Esophagus squamous epithelium (tissue), 5 donors: ENCODE measurements around the gene DLD. TPM values are rescaled to one million over a fixed set of nuclear protein-coding genes. Genes with fewer than 3 reads are reported as not detected.
A peak's percentile ranks its signal among the peaks of the same experiment; 100 is the strongest.

Source experiments
- DNase-seq: peaks from one replicate; lab custom pipeline; 2025; lab: John Stamatoyannopoulos, UW
- H3K27ac ChIP-seq, 4 donors: fragments of 200-600 bp; sonication (generic); one replicate each; pipeline ENCODE4 v1.5.1; 2016 to 2019; ENCODE audit warnings: mild to moderate bottlenecking in 1 of 4
- H3K27me3 ChIP-seq, 4 donors: fragments of 200-600 bp; sonication (generic); 1 replicate in 3 of 4; 2 replicates in 1 of 4; pipeline versions ENCODE4 v1.5.1 to v1.6.0; 2017 to 2021; ENCODE audit warnings: antibody characterized with exemption in 1 of 4
- H3K36me3 ChIP-seq, 3 donors: fragments of 200-600 bp; sonication (generic); one replicate each; pipeline ENCODE4 v1.5.1; 2016 to 2019
- H3K4me1 ChIP-seq, 3 donors: fragments of 200-600 bp; sonication (generic); one replicate each; pipeline ENCODE4 v1.5.1; 2017 to 2019
- H3K4me3 ChIP-seq, 4 donors: fragments of 200-600 bp; sonication (generic); 1 replicate in 3 of 4; 2 replicates in 1 of 4; pipeline ENCODE4 v1.5.1; 2016 to 2019; ENCODE audit warnings: mild to moderate bottlenecking in 2 of 4, moderate library complexity in 1 of 4
- H3K9me3 ChIP-seq, 3 donors: fragments of 200-600 bp; sonication (generic); one replicate each; pipeline ENCODE4 v1.5.1; 2016 to 2019
- POLR2A ChIP-seq, 4 donors: fragments of 450-650 bp; IDR thresholded peaks; one replicate each; pipeline ENCODE4 v1.6.1; 2017; ENCODE audit warnings: antibody characterized with exemption in 4 of 4, mild to moderate bottlenecking in 4 of 4, moderate library complexity in 3 of 4
- WGBS, 2 donors: methylation state at CpG; one replicate each; pipeline ENCODE4 v1.1.5; 2018; 5-methylcytosine and 5-hydroxymethylcytosine counted together
- intact Hi-C: fragments of 100-400 bp; cut with DNase I; formaldehyde crosslinking; loops from one replicate; pipeline ENCODE4 v1.15.0; 2022
- total RNA-seq, 4 donors: library from RNA; depleted of rRNA; stranded (reverse); fragments of >200 nt; gene quantifications; one replicate each; pipeline ENCODE4 v1.1.0, GENCODE V29; 2016
- TF ChIP-seq, protein P1 (sequence below), 6 experiments: fragments of 450-650 bp in 4 of 6; fragments of 200-600 bp in 2 of 6; sonication (generic) in 2 of 6; IDR thresholded peaks; one replicate each; pipeline ENCODE4 v1.5.1; 2016 to 2019; ENCODE audit warnings: antibody characterized with exemption in 6 of 6, mild to moderate bottlenecking in 4 of 6, moderate library complexity in 4 of 6
- donor health status: DM: yes; HTN: yes; CAD: no.

Gene DLD
- total RNA-seq, 4 donors from 2014 or later, result 48.6 to 132 (median 72.7) TPM

DNA sequence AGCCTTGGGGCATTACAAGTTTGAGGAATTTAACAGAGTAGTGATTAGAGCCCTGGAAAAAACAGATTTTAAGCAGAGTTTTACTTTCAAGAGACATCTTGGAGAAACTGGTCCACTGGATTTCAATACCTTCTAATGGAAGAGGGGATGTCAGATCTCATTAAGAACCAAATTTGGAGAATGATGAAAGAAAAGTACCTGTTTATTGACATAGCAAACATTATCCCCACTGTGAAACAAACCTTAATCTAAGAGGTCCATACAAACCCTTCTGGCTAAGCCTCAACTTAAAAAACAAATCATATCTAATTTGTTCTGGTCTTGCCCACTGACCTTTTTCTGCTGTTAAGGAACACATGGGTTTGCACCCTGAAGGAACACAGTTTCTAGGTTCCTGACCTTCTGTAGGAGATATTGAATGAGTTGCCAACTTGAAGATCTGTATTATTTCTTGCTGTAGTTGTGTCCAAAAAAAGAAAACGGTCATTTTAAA is 58.5 kb downstream of the DLD start:
- no peak for DNase-seq
- Histone ChIP-seq H3K27ac (peak overlapping the region in 2 of 4 donors; percentile 10 to 48), H3K4me3 (no peak overlapping the region), H3K4me1 (peaks cover 0 to 26% (median 5%) of the 10 kb centered on the region in 3 donors), H3K27me3 (no peaks in the 10 kb centered on the region), H3K36me3 (peaks cover 4 to 73% (median 11%) of the 10 kb centered on the region in 3 donors), H3K9me3 (no peaks in the 10 kb centered on the region)
- intact Hi-C loops, result no loop called here
- WGBS, 2 donors, result 69 to 88% methylated on average over 1 of the region's 1 CpG
- TF ChIP-seq, protein P1, sequence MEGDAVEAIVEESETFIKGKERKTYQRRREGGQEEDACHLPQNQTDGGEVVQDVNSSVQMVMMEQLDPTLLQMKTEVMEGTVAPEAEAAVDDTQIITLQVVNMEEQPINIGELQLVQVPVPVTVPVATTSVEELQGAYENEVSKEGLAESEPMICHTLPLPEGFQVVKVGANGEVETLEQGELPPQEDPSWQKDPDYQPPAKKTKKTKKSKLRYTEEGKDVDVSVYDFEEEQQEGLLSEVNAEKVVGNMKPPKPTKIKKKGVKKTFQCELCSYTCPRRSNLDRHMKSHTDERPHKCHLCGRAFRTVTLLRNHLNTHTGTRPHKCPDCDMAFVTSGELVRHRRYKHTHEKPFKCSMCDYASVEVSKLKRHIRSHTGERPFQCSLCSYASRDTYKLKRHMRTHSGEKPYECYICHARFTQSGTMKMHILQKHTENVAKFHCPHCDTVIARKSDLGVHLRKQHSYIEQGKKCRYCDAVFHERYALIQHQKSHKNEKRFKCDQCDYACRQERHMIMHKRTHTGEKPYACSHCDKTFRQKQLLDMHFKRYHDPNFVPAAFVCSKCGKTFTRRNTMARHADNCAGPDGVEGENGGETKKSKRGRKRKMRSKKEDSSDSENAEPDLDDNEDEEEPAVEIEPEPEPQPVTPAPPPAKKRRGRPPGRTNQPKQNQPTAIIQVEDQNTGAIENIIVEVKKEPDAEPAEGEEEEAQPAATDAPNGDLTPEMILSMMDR (IDR thresholded peaks at IDR 0.05), result no peak
- no peak for TF ChIP-seq POLR2A (IDR thresholded peaks at IDR 0.05)

DNA sequence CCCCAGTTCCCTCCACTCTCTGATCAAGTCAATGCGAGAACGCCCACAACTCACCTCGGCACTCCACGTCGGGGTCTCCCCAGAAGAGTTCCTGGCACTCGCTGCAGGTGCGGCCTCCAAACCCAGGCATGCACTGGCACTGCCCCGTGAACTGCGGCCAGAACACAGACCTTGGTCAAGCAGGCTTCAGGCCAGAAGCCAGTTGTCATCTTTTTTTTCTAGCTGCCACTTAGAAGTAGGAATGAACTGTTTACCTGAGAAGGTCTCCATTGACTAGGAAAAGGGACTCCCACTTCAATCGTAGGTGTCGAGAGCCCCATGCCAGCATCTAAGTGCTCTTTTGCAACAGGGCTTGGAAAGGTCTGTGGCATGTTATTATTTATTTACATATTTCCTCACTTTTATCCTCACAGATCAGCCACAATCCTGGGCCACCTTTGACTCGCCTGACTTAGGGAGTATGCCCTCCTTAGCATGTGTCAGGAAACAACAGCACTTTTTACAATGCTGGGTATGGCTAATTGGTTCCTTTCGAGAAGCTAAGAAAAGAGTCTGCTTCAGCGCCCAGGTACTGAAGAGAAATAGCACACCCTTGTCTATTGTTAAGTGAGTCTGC is 60.3 kb downstream of the DLD start:
- peaks cover 0 to 26% (median 5%) of the 10 kb centered on the region in 3 donors for H3K4me1 ChIP-seq
- peaks cover 4 to 79% (median 17%) of the 10 kb centered on the region in 3 donors for H3K36me3 ChIP-seq
- DNase-seq, result no peak
- H3K27ac ChIP-seq, result no peak overlapping the region
- intact Hi-C loops, result no loop called here
- 90 to 91% methylated on average over 11 to 14 of the region's 14 CpGs for WGBS, 2 donors
- no peaks in the 10 kb centered on the region for H3K9me3 ChIP-seq
- TF ChIP-seq, protein P1 (IDR thresholded peaks at IDR 0.05), result no peak
- no peak for TF ChIP-seq POLR2A (IDR thresholded peaks at IDR 0.05)
- H3K4me3 ChIP-seq, result no peak overlapping the region
- H3K27me3 ChIP-seq, result no peaks in the 10 kb centered on the region

DNA sequence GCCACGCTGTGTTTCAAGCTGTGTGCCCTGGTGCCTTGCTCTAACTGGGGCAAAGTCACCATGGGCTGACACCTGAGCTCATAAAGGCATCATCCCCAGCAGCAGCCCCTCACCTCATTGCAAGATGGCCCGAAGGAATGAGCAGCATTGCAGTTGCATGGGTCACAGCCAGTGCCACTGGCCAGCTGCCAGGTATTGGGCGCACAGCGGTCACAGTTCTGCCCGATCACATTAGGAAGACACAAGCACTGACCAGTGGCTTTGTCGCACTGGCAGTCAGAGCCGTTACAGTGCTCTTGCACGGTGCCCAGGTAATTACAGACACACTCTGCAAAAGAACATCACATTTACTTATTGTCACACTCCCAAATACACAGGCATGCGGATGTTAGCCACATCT is 60.9 kb downstream of the DLD start:
- H3K36me3 ChIP-seq, result peaks cover 4 to 79% (median 19%) of the 10 kb centered on the region in 3 donors
- no peak for DNase-seq
- no peak overlapping the region for H3K4me3 ChIP-seq

DNA sequence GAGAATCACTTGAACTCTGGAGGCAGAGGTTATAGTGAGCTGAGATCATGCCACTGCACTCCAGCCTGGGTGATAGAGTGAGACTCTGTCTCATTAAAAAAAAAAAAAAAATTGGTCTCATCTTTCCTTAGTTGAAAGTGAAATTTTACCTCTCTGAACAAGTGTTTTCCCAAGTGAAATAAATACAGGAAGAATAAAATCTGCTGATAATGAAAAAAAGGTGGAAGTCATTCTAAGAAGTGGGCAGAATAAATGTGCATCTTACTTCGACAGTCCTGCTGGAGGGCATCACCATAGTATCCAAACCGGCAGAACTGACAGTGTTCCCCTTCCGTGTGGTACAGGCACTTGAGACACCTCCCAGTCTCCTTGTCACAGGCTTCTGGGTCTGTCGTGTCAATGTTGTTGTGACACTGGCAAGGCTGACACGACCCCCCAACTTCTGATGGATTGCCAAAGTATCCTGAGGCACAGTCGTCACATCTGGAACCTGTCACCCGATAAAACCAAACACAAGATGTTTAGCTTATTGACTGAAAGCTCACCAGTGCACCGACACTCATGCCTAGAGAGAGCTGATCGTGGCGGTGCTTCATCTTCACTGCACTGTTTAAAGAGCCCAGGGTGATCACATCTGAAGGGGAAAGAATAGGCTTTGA is 62.4 kb downstream of the DLD start:
- peaks cover 0 to 47% (median 11%) of the 10 kb centered on the region in 3 donors for H3K4me1 ChIP-seq
- TF ChIP-seq POLR2A (IDR thresholded peaks at IDR 0.05), result no peak
- TF ChIP-seq, protein P1 (IDR thresholded peaks at IDR 0.05), result no peak
- H3K9me3 ChIP-seq, result no peaks in the 10 kb centered on the region
- no peak overlapping the region for H3K27ac ChIP-seq
- no peak for DNase-seq
- intact Hi-C loops, result no loop called here
- H3K27me3 ChIP-seq, result no peaks in the 10 kb centered on the region
- H3K4me3 ChIP-seq, result no peak overlapping the region
- H3K36me3 ChIP-seq, result peaks cover 4 to 78% (median 19%) of the 10 kb centered on the region in 3 donors
- WGBS, 2 donors, result 74 to 84% methylated on average over 7 to 8 of the region's 10 CpGs

More for the DNA sequence above, 60.9 kb downstream of the DLD start:
- 66 to 86% methylated on average over 3 to 5 of the region's 9 CpGs for WGBS, 2 donors
- intact Hi-C loops, result no loop called here
- TF ChIP-seq, protein P1 (IDR thresholded peaks at IDR 0.05), result no peak
- TF ChIP-seq POLR2A (IDR thresholded peaks at IDR 0.05), result no peak
- H3K27me3 ChIP-seq, result no peaks in the 10 kb centered on the region
- peak overlapping the region in 1 of 4 donors; percentile 2 for H3K27ac ChIP-seq
- H3K4me1 ChIP-seq, result peaks cover 0 to 32% (median 5%) of the 10 kb centered on the region in 3 donors
- no peaks in the 10 kb centered on the region for H3K9me3 ChIP-seq

DNA sequence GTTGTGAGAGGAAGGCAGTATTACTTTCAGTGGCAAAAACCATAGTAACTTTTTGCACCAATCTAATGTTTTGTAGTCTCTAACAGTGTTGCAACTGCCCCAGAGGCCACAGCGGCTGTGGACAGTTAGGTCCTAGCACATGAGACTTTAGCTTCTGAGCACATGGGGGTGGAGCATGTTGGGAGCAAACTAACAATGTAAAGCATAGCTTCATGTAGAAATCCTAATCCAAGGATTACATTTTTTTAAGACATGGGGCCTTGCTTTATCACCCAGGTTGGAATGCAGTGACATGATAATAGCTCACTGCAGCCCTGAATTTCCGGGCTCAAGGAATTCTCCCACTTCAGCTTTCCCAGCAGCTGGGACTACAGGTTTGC is 62.9 kb downstream of the DLD start:
- Histone ChIP-seq H3K4me1 (peaks cover 5 to 48% (median 15%) of the 10 kb centered on the region in 3 donors), H3K9me3 (no peaks in the 10 kb centered on the region), H3K27ac (no peak overlapping the region), H3K27me3 (no peaks in the 10 kb centered on the region), H3K36me3 (peaks cover 4 to 78% (median 19%) of the 10 kb centered on the region in 3 donors), H3K4me3 (no peak overlapping the region)
- intact Hi-C loops, result no loop called here
- 77 to 84% methylated on average over 2 of the region's 2 CpGs for WGBS, 2 donors
- TF ChIP-seq, protein P1 (IDR thresholded peaks at IDR 0.05), result no peak
- TF ChIP-seq POLR2A (IDR thresholded peaks at IDR 0.05), result no peak
- no peak for DNase-seq
